Measurements from ENCODE around the gene GALNT9. TPM values are rescaled to one million over a fixed set of nuclear protein-coding genes. Genes with fewer than 3 reads are reported as not detected.
"Not testable (repeated sequence)": the region's sequence is repeated elsewhere in the genome, so short reads cannot be mapped to it uniquely, and the experiment has no call there.

GALNT9 gene
- polyA plus RNA-seq, 4 donors, result 6.2 to 10.4 (median 8.2) TPM

DNA sequence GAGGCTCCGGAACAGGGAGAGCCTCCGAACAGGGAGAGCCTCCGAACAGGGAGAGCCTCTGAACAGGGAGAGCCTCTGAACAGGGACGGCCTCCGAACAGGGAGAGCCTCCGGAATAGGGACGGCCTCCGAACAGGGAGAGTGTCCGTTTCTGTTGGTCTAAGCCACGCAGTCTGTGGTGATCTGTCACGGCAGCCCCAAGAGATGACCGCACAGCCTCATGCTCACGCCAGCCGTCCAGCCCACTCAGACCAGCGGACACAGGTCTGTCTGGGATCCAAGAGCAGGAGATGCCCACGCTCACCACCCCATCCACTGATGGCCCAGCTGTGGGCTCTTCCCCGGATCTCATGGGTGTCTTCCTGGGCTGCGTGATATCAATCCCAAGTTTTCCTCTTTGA is 33.3 kb downstream of the GALNT9 start:
- DNase-seq (ENCODE audit: low read depth in 4 of 4, low spot score in 3 of 4), result no peak

GRCh38 chr12:132295561-132295960 is 33.8 kb downstream of the GALNT9 start:
- not testable (repeated sequence) for DNase-seq (ENCODE audit: low read depth in 4 of 4, low spot score in 3 of 4)

GRCh38 chr12:132295101-132295526 is 34.3 kb downstream of the GALNT9 start:
- no peak for DNase-seq (ENCODE audit: low read depth in 4 of 4, low spot score in 3 of 4)

DNA sequence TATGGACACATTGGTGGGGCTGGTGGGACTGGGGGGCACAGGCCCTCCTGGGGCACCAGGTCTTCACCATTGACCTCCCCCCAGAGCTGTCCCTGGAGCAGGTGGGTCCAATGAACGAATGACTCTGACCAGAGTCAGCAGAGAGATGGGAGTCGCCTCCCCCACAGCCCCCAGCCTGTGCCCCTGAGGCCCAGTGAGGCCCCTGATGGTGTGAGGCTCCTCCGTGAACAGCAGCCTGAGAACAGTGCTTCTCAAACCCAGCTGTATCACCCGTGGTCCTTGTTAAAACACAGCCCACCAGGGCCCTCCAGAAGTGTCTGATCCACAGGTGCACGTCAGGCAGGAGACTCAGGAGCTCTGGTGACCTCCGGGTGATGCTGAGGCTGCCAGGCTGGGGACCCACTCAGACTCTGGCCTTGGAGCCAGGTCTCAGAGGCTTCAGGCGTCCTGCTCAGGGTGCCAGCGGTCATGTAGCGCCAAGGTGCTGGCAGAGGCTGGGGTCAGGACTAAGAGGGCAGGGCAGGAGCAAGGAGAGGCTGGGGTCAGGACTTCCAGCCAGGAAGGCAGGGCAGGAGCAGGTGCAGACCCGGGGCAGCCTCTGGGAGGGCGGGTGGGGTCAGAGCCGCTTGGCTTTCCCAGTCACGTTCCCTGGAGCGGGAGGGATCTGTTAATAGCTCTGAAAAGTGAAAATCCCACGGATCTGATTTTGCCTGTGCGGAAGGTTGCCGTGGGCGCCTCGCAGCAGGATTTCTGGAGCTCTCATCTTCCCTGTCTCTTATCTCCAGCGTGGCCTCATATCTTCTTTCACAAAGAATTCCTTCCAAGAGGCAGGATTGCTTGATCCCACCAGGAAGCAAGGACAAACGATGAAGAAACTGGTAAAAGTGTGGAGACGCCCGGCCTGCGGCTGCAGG is 35.0 kb downstream of the GALNT9 start:
- no peak for DNase-seq (ENCODE audit: low read depth in 4 of 4, low spot score in 3 of 4)

DNA sequence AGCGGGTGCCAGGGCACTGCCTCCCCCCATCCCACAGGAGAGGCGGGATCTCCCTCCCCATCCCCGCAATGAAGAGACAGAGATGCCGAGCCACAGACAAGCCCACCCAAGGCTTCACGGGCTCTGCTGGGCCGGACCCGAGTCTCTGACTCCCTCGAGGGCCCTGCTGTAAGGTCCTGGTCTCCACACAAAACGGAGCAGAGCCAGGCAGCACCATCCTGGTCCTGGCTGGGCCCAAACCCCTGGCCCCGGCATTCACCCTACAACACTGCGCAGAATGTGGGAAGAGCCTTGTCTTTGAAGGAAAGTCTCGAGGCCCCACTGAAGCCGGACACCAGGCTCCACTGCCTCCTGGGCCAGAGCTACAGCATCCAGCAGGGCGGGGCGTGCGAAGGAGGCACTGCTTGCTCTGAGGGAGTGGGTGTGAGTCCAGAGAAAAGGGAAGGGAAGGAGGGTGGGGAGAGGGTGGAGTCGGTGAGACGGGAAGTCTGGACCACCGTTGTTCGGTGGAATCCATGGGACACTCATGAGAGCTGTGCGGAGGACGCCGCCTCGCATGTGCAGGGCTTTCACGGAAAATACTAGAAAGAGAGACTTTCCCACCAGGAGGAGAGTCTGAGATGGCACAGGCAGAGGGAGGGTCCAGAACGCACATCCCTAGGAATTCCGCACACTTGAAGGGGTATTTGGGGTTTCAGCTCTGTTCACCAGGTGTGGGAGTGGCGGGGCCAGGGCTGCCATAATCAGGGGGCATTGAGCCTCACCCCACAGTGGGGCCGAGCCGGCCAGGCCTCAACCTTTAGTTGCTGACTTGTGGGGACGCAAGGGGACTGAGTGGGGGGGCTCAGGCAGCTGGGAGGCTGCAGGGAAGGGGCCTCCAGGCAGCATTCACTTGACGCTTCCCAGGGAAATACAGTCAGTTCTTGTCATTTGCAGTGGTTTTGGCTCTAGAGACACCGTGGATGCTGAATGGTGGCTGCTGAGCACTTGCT is 36.8 kb downstream of the GALNT9 start:
- no peak for DNase-seq (ENCODE audit: low read depth in 4 of 4, low spot score in 3 of 4)

DNA sequence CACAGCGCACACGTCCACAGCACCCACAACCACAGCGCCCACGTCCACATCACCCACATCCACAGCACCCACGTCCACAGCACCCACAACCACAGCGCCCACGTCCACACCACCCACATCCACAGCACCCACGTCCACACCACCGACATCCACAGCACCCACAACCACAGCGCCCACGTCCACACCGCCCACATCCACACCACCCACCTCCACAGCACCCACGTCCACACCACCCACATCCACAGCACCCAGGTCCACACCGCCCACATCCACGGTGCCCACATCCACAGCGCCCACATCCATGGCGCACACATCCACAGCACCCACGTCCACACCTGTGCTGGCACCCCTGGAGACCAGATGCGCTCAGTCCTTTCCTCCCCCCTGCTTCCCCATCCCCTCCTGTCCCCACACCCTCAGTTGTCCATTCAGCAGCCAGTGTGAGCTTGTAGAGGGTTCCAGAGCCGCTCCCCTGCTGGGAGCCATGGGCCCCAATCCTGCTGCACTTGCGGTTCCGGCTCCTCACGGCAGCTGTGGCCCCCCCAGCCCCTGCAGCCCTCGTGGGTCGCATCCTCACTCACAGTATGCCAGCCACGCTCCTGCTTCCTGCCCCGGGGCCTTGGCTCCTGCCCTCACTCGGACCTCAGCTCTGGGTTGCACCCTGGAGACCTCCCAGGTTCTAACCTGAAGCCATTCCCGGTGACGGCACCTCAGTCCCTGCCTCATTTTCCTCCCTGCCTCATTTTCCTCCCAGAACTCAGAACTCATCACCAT is 37.8 kb downstream of the GALNT9 start:
- no peak for DNase-seq (ENCODE audit: low read depth in 4 of 4, low spot score in 3 of 4)

DNA sequence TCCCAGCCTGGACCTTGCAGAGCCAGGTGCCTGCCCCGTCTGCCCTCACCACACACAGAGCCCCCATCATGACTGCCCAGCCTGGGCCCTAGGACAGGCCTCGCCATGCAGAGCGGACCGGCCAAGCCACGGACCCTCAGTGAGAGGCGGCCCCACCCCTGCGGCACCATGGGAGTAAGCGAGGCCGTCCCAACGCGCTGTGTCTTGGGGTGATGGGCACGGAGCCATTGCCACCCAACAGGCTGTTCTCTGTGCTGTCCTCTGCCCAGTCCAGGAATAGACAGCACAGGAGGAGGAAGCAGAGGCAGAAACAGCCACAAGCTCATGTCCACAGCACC is 39.2 kb downstream of the GALNT9 start:
- DNase-seq (ENCODE audit: low read depth in 4 of 4, low spot score in 3 of 4), result no peak

- DNase-seq (ENCODE audit: low read depth in 4 of 4, low spot score in 3 of 4), result no peak
Measured at GRCh38 chr12:132289356-132290202, 39.8 kb downstream of the GALNT9 start.

GRCh38 chr12:132288516-132289215 is 40.7 kb downstream of the GALNT9 start:
- no peak for DNase-seq (ENCODE audit: low read depth in 4 of 4, low spot score in 3 of 4)

- no peak for DNase-seq (ENCODE audit: low read depth in 4 of 4, low spot score in 3 of 4)
Measured at GRCh38 chr12:132287391-132288238, 41.8 kb downstream of the GALNT9 start.

DNA sequence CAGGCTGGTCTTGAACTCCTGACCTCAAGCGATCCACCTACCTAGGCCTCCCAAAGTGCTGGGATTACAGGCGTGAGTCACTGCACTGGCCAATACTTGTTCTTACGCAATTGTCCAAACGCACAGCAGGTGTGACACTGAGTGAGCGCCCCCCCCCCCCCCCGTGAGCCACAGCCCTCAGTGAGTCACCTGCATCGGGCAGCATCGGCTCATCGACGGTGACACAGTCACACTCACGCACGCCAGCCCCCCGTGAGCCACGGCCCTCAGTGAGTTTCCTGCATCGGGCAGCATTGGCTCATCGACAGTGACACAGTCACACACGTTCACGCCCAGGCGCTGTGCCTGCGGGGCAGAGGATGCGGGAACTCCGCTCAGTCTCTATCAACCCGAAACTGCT is 42.5 kb downstream of the GALNT9 start:
- no peak for DNase-seq (ENCODE audit: low read depth in 4 of 4, low spot score in 3 of 4)

GRCh38 chr12:132285991-132286681 is 43.3 kb downstream of the GALNT9 start:
- peak; percentile 84 to 90 (median 84) for DNase-seq (ENCODE audit: low read depth in 4 of 4, low spot score in 3 of 4)

DNA sequence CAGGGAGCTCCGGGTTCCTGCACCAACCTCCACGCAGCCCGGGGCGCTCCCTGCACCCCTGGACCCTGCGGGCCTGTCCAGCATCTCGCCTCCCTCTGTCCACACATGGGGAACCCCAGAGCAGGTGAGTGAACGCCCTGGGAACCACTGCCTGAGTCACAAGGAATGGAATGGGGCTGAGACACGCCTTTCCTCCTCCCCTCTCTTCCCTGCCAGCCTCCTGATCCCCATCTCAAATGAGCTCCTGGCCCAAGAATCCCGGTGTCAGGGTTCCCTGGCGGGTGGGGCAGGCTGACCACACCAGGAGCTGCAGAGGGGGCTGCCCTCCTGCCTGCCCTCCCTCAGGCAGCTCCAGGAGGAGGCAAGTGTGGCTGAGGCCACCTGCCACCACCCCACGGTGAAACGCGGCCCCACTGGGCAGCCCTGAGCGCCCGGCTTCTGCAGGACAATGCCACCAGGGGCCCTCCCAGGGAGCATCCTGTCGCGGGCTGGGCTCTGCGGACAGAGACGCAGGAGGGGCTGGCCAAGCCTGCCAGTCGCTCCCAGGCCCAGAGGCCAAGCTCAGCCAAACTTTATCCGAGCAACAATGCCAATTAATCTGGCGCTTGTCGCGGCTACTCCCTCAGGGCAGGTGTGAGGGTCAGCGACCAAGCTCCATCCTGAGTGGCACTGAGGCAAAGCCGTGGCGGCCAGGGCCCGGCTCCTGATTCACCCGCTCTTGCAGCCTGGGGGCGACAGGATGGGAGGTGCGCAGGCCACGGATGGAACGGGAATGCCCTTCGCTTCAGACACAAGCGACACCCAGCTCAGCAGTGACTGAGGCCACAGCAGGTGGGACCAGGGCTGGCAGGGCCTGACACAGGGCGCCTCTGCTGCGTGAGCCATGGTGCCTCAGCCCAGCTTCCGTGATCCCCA is 44.3 kb downstream of the GALNT9 start:
- no peak for DNase-seq (ENCODE audit: low read depth in 4 of 4, low spot score in 3 of 4)

- DNase-seq (ENCODE audit: low read depth in 4 of 4, low spot score in 3 of 4), result no peak
Measured at GRCh38 chr12:132284071-132284826, 45.1 kb downstream of the GALNT9 start.

DNA sequence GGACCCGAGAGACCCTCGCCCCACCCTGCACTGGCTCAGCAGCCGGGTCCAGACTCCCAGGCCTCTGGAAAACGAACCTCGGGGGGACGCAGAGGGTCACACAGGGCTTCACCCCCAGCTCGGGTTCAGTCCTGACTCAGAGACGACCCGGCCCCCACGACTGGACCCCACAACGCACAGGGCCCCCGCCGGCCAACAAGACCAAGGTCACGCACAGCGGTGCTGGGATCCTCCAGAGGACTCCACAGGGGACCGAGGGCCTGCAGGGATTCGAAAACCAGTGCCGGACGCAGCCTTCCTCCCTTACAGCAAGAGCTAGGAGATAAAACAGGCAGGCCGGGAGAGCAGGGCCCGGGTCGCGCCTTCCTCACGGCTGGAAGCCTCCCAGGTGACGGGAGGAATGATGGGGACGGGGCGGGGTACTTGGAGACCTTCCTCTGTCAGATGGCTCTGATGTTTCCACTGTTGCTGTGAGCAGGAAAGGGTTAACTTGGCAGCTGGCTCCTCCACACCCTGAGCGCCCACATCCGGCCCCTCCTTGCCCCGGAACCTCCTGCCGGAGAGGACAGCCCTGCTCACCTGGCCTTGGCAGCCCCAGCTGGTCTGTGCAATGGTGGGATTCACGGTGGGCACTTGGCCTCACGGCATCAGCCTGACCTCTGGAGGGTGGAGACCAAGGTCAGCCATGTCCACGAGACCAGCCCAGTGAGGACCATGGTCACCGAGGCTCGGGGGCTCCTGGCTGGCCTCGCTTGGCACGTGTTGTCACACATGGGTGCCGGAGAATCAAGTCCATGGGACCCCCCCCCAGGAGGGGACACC is 46.2 kb downstream of the GALNT9 start:
- DNase-seq (ENCODE audit: low read depth in 4 of 4, low spot score in 3 of 4), result no peak

Data from left renal pelvis (tissue), 4 donors.